ENCODE results near the gene AMER2. TPM values are rescaled to one million over a fixed set of nuclear protein-coding genes. Genes with fewer than 3 reads are reported as not detected.

Gene AMER2
- polyA plus RNA-seq, 3 donors, result not detected

DNA sequence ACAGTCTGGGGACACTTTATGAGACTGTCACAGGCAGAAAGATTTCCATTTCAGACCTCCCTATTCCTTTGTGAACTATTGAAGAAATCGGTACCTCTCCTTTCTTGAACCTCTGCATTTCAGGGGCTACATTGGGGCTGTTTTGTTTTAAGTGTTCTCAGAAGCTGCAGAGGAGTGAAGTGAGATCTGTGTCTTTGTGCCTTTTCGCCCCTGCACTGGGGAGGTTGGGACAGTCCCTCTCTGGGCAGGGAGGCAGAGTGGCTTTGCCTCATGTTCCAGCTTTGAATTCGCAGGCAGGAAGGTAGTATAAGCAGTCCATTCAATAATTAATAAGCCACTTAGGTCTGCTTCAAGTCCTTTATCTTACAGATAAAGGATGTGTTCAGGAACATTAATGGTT is 9.5 kb upstream of the AMER2 start:
- H3K9ac ChIP-seq (ENCODE audit: insufficient read depth, low read length, poor library complexity, severe bottlenecking), result no peak overlapping the region
- Mint-ChIP-seq H3K4me3 (no peak overlapping the region), H3K4me1 (no peaks in the 10 kb centered on the region), H3K27me3 (ENCODE audit: low read depth in 3 of 3) (peaks cover 31 to 46% (median 40%) of the 10 kb centered on the region in 3 donors), H3K9me3 (peaks cover 2 to 20% (median 12%) of the 10 kb centered on the region in 7 donors), H3K36me3 (no peaks in the 10 kb centered on the region), H3K27ac (no peak overlapping the region)
- H3K27ac ChIP-seq (ENCODE audit: low read depth in 1 of 2, low read length in 2 of 2), result no peak overlapping the region
- H3K4me2 ChIP-seq (replicated peaks; ENCODE audit: extremely low read depth, low read length, poor library complexity, severe bottlenecking), result no peak overlapping the region
- no peak for DNase-seq
- H3K36me3 ChIP-seq (replicated peaks in 1 of 2; ENCODE audit: control insufficient read depth in 1 of 2, insufficient read depth in 2 of 2, low read length in 2 of 2), result no peaks in the 10 kb centered on the region
- H3K27me3 ChIP-seq (ENCODE audit: control insufficient read depth in 2 of 2, insufficient read depth in 2 of 2, low read length in 2 of 2), result peaks cover 26 to 31% of the 10 kb centered on the region in 2 donors
- H3K4me1 ChIP-seq (ENCODE audit: control insufficient read depth in 1 of 2, insufficient read depth in 2 of 2, low read length in 2 of 2), result no peaks in the 10 kb centered on the region
- 88% methylated on average over 1 of the region's 3 CpGs for WGBS (ENCODE audit: insufficient coverage)
- TF ChIP-seq, protein P1, sequence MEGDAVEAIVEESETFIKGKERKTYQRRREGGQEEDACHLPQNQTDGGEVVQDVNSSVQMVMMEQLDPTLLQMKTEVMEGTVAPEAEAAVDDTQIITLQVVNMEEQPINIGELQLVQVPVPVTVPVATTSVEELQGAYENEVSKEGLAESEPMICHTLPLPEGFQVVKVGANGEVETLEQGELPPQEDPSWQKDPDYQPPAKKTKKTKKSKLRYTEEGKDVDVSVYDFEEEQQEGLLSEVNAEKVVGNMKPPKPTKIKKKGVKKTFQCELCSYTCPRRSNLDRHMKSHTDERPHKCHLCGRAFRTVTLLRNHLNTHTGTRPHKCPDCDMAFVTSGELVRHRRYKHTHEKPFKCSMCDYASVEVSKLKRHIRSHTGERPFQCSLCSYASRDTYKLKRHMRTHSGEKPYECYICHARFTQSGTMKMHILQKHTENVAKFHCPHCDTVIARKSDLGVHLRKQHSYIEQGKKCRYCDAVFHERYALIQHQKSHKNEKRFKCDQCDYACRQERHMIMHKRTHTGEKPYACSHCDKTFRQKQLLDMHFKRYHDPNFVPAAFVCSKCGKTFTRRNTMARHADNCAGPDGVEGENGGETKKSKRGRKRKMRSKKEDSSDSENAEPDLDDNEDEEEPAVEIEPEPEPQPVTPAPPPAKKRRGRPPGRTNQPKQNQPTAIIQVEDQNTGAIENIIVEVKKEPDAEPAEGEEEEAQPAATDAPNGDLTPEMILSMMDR (IDR thresholded peaks at IDR 0.05), result no peak
- H3K9me3 ChIP-seq (replicated peaks in 1 of 2; ENCODE audit: control insufficient read depth in 1 of 2, insufficient read depth in 1 of 2, low read length in 2 of 2), result peaks cover 0 to 15% of the 10 kb centered on the region in 2 donors
- H4K20me1 ChIP-seq (ENCODE audit: insufficient read depth, low read length), result no peaks in the 10 kb centered on the region
- H3K4me3 ChIP-seq (replicated peaks in 1 of 3; ENCODE audit: low read depth in 2 of 3, low read length in 3 of 3), result no peak overlapping the region
- no peaks in the 10 kb centered on the region for H3K79me2 ChIP-seq (ENCODE audit: insufficient read depth, low read length)
- intact Hi-C loops (cut with micrococcal nuclease), result no loop called here
- no peak overlapping the region for H2AFZ ChIP-seq (ENCODE audit: insufficient read depth, low read depth, low read length, poor library complexity, severe bottlenecking)

DNA sequence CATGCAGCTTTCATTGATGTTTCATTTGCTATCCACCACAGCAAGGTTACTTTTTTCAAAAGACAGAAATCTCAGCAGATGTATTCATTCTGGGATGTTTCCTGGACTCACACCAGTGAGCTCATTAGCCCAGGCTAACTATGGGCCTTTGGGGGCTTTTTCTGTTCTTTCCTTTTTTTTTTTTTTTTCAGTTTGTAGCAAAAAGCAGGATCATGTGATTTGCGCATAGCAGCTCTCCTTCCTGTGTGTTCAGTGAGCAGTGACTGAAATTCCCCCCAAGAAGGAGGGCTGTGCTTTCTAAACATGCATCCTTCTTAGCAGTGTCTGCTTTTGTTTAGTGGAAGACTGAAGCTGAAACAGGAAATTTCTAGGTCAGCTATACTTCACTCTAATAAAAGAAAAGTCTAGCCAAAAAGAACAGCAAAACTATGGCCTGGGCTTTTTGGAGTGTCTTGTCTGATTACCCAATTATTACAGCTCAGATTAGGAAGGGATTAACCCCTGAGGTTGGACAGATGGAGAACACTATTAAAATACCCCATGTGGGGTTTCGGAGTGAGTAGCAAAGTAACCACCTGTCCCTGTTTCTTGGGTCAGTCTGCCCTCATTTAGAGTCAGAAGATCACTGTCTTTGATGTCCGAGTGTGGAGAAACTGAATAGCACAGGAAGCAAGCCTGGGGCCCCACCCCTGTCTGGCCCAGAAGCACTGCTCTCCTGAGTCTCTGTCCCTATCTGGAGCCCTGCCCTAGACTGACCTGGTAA is 8.9 kb upstream of the AMER2 start:
- Histone ChIP-seq H4K20me1 (ENCODE audit: insufficient read depth, low read length) (no peaks in the 10 kb centered on the region), H3K79me2 (ENCODE audit: insufficient read depth, low read length) (no peaks in the 10 kb centered on the region), H3K9ac (ENCODE audit: insufficient read depth, low read length, poor library complexity, severe bottlenecking) (no peak overlapping the region), H3K9me3 (replicated peaks in 1 of 2; ENCODE audit: control insufficient read depth in 1 of 2, insufficient read depth in 1 of 2, low read length in 2 of 2) (peaks cover 0 to 15% of the 10 kb centered on the region in 2 donors), H3K4me2 (replicated peaks; ENCODE audit: extremely low read depth, low read length, poor library complexity, severe bottlenecking) (no peak overlapping the region), H3K4me1 (ENCODE audit: control insufficient read depth in 1 of 2, insufficient read depth in 2 of 2, low read length in 2 of 2) (no peaks in the 10 kb centered on the region), H2AFZ (ENCODE audit: insufficient read depth, low read depth, low read length, poor library complexity, severe bottlenecking) (no peak overlapping the region), H3K4me3 (replicated peaks in 1 of 3; ENCODE audit: low read depth in 2 of 3, low read length in 3 of 3) (no peak overlapping the region), H3K36me3 (replicated peaks in 1 of 2; ENCODE audit: control insufficient read depth in 1 of 2, insufficient read depth in 2 of 2, low read length in 2 of 2) (no peaks in the 10 kb centered on the region), H3K27ac (ENCODE audit: low read depth in 1 of 2, low read length in 2 of 2) (no peak overlapping the region), H3K27me3 (ENCODE audit: control insufficient read depth in 2 of 2, insufficient read depth in 2 of 2, low read length in 2 of 2) (peaks cover 26 to 31% of the 10 kb centered on the region in 2 donors)
- WGBS (ENCODE audit: insufficient coverage), result 48% methylated on average over 2 of the region's 3 CpGs
- Mint-ChIP-seq H3K36me3 (no peaks in the 10 kb centered on the region), H3K9me3 (peaks cover 2 to 20% (median 12%) of the 10 kb centered on the region in 7 donors), H3K4me1 (no peaks in the 10 kb centered on the region), H3K27me3 (ENCODE audit: low read depth in 3 of 3) (peaks cover 31 to 46% (median 40%) of the 10 kb centered on the region in 3 donors), H3K27ac (no peak overlapping the region), H3K4me3 (no peak overlapping the region)
- intact Hi-C loops (cut with micrococcal nuclease), result no loop called here
- DNase-seq, result no peak
- TF ChIP-seq, protein P1 (IDR thresholded peaks at IDR 0.05), result no peak

Measured in CD14-positive monocyte (primary cell).